Ovary (tissue), 3 donors: ENCODE results near the gene VAC14.

Source experiments
- CTCF ChIP-seq, 3 donors: fragments of 450-650 bp in 2 of 3; fragments of 200-600 bp in 1 of 3; IDR thresholded peaks; one replicate each; pipeline versions ENCODE4 v1.5.1 to v1.8.0; 2016 to 2022; ENCODE audit warnings: antibody characterized with exemption in 3 of 3, mild to moderate bottlenecking in 1 of 3
- POLR2A ChIP-seq: fragments of 450-650 bp; IDR thresholded peaks from one replicate; pipeline ENCODE4 v1.6.1; 2017; ENCODE audit warnings: antibody characterized with exemption, mild to moderate bottlenecking, moderate library complexity
- donor health status: DM: no; HTN: no; CAD: no.

GRCh38 chr16:70652322-70652721 lies 148.6 kb downstream of the VAC14 start:
- TF ChIP-seq POLR2A, result no peak
- TF ChIP-seq CTCF (IDR thresholded peaks at IDR 0.05), result no peak
